GM12864 (cell line): ENCODE data around the gene SRSF8.
"Not testable (repeated sequence)": the region's sequence is repeated elsewhere in the genome, so short reads cannot be mapped to it uniquely, and the experiment has no call there.

Experiments
- DNase-seq: peaks from one replicate; pipeline ENCODE4 v3.0.0-alpha.2; 2011; ENCODE audit warnings: low read depth
- H3K4me3 ChIP-seq: 2 replicates; pipeline ENCODE4 v1.5.1; 2011; ENCODE audit warnings: mild to moderate bottlenecking, low read depth, low read length, control low read depth
- TF ChIP-seq, protein P1 (sequence below): IDR thresholded peaks from 2 replicates; pipeline ENCODE4 v1.5.1; 2011; ENCODE audit warnings: low read depth, mild to moderate bottlenecking, moderate library complexity, low read length, control low read depth, inconsistent platforms; ENCODE audit errors: missing control alignments

SRSF8 gene

DNA sequence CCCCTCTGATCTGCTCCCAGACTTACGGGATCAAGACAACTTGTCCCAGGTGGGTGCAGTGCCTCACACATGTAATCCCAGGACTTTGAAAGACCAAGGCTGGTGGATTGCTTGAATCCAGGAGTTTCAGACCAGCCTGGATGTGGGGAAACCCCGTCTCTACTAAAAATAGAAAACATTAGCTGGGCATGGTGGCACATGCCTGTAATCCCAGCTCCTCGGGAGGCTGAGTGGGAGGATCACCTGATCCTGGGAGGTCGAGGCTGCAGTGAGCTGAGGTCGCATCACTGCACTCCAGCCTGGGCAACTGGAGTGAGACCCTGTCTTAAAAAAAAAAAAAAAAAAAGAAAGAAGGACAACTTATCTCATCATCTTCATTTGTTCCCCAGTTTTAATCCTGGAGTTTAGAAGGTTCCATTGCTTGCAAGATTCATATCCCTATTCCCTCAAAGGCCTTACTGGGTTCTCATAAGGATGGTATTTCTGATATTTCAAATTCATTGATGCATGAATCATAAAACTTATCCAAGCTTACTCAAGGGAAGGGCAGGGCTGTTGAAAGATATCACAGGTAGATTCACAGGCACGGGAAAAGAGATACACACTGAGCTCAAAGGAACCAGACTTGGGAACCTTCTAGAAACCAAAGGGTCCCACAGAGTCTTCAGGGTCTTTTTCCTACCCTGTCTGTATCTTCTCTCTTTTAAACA lies 37.6 kb downstream of the SRSF8 start:
- no peak overlapping the region for H3K4me3 ChIP-seq
- TF ChIP-seq, protein P1, sequence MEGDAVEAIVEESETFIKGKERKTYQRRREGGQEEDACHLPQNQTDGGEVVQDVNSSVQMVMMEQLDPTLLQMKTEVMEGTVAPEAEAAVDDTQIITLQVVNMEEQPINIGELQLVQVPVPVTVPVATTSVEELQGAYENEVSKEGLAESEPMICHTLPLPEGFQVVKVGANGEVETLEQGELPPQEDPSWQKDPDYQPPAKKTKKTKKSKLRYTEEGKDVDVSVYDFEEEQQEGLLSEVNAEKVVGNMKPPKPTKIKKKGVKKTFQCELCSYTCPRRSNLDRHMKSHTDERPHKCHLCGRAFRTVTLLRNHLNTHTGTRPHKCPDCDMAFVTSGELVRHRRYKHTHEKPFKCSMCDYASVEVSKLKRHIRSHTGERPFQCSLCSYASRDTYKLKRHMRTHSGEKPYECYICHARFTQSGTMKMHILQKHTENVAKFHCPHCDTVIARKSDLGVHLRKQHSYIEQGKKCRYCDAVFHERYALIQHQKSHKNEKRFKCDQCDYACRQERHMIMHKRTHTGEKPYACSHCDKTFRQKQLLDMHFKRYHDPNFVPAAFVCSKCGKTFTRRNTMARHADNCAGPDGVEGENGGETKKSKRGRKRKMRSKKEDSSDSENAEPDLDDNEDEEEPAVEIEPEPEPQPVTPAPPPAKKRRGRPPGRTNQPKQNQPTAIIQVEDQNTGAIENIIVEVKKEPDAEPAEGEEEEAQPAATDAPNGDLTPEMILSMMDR, result no peak
- no peak for DNase-seq

DNA sequence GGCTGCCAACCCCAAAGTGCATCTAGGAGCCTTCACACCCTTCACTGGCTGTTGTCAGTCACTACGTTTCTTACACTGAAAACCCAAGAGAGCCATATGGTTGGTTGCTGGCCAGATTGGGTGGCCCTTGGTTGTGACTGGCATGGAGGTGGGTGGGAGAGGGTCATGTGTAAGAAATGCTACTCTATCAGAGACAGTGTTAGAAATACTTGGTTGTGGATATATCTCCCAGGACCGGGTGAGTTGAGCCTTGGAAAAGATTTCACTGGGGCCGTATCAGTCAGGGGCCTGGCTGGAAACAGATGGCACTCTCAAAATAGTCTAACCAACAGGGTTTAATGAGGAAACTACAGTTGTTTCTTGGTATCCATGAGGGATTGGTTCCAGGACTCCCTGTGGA lies 38.1 kb downstream of the SRSF8 start:
- H3K4me3 ChIP-seq, result no peak overlapping the region
- TF ChIP-seq, protein P1, result no peak
- no peak for DNase-seq

DNA sequence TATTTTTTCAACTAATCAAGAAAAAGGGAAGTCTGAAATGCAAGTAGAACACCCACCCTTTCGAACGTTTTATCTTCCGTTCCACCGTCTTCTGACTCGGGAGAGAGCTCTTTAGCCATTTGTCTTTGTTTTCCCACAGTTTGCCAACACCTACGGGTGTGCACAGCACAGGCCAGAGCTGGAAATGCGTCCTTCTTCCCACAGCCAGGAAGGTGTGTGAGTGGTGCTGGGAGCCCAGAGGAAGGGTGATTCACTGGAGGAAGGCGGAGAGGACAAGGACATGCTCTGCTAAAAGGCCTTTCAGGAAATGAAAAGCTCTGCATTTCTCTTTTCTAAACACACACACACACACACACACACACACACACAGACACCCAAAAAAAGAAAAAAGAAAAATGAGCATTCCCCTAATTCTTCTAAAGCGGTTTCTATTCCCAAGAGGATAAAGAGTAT lies 41.5 kb downstream of the SRSF8 start:
- no peak for DNase-seq
- TF ChIP-seq, protein P1, result no peak
- no peak overlapping the region for H3K4me3 ChIP-seq

DNA sequence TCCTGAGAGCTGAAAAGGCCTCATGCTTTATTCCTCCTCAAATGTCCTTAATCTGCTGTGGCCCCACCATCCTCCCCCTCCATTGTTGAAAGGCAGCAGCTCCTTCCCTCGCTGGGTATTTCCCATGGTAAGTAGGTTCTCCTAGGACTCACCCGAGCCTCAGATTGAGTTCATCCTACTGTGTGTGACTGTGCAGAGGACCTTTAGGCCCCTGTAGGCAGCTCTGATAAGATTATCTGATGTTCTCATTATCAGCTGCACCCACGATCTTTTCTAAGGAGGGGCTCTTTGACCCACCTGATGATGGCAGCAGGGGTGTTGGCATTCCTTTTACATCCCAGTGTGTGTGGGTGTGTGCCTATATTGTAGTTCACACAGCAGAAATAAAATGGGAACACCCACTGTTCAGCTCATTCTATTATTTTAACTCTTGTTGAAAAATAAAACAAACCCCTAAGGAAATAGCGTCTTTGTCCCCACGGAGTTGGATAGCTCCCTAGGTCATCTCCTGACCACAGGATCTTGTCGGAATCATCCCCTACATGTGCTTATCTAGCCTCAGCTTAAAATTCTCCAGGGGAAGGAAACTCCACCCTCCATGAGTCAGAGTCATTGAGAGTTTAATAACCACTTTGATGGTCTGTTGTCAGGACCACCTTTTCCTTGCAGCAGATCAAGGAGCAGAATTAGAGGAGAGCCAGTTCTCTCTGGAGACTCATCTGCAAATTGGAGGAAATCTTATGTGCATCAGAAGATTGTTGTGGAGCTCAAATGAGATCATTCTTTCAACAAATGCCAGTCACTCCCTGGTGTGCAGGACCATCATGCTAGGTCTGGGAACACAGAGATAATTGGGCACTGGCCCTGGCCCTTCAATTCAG lies 42.2 kb downstream of the SRSF8 start:
- TF ChIP-seq, protein P1, result no peak
- DNase-seq, result no peak
- H3K4me3 ChIP-seq, result no peak overlapping the region

DNA sequence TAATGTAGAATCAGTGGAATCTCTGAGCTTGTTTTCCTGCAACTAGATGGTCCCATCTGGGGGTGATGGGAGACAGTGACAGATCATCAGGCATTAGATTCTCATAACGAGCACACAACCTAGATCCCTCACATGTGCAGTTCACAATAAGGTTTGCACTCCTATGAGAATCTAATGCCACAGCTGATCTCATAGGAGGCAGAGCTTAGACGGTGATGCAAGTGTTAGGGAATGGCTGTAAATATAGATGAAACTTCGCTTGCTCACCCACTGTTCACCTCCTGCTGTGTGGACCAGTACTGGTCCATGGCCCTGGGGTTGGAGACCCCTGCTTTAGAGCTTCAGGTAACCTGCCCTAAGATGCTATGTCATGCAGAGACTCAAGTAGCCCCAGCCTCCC lies 44.8 kb downstream of the SRSF8 start:
- not testable (repeated sequence) for H3K4me3 ChIP-seq, DNase-seq

DNA sequence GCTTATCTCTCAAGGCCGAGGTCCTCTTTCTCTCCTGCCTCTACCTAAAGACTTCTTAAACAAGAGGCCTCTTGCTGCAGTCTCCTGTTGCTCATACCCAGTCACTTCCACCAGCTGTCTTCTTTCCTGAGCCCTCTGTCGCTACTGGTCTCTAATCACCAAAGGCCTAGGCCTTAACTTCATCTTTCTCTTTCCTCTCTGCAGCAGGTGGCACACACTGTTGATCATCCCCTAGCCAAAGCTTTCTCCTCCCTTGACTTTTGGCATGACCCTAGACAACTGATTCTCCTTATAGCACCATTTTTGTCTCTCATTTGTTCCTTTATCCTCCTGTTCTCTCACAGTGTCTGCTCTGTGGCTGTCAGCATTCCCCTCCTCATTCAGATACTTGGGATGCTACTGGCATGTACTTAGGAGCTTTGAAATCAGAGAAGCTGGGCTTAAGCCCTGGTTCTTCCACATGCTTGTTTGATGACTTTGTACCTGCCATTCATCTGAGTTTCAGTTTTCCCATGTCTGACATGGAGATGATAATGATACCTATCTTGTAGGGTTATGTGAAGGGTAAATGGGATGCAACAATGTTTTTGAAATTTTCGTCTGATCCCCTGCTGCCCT lies 45.3 kb downstream of the SRSF8 start:
- TF ChIP-seq, protein P1, result no peak
- H3K4me3 ChIP-seq, result no peak overlapping the region
- no peak for DNase-seq

DNA sequence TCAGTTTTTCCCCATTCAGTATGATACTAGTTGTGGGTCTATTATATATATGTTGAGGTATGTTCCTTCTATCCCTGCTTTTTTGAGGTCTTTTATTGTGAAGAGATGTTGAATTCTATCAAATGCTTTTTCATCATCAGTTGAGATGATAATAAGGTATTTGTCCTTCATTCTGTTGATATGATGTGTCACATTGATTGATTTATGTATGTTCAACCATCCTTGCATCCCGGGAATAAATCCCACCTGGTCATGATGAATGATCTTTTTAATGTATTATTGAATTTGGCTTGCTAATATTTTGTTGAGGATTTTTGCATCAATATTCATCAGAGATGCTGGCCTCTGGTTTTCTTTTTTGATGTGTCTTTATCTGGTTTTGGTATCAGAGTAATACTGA lies 48.9 kb downstream of the SRSF8 start:
- DNase-seq, result no peak
- no peak overlapping the region for H3K4me3 ChIP-seq
- TF ChIP-seq, protein P1, result no peak
